Stomach smooth muscle (tissue), 2 donors: ENCODE data around the gene BRD7.

ENCODE experiments used
- H3K27ac ChIP-seq: one replicate; pipeline ENCODE4 v1.7.0; 2013; ENCODE audit warnings: mild to moderate bottlenecking, low read length, inconsistent platforms
- H3K27me3 ChIP-seq, 2 donors: one replicate each; pipeline ENCODE4 v1.7.0; 2013; ENCODE audit warnings: low read length in 2 of 2; ENCODE audit not compliant: insufficient read depth in 2 of 2, control insufficient read depth in 1 of 2
- H3K36me3 ChIP-seq, 2 donors: one replicate each; pipeline ENCODE4 v1.7.0; 2013; ENCODE audit warnings: low read length in 2 of 2; ENCODE audit not compliant: control insufficient read depth in 2 of 2, insufficient read depth in 2 of 2
- H3K4me1 ChIP-seq: one replicate; pipeline ENCODE4 v1.7.0; 2013; ENCODE audit warnings: low read length; ENCODE audit not compliant: control insufficient read depth, insufficient read depth
- H3K4me3 ChIP-seq, 2 donors: one replicate each; pipeline ENCODE4 v1.7.0; 2013; ENCODE audit warnings: low read length in 2 of 2
- H3K9ac ChIP-seq, 2 donors: one replicate each; pipeline ENCODE4 v1.7.0; 2013; ENCODE audit warnings: low read length in 2 of 2, mild to moderate bottlenecking in 1 of 2
- H3K9me3 ChIP-seq, 2 donors: one replicate each; pipeline ENCODE4 v1.7.0; 2013; ENCODE audit warnings: low read length in 2 of 2; ENCODE audit not compliant: control insufficient read depth in 2 of 2
- donor health status: healthy.
- donor health status: Pancreatic carcinoma.

BRD7 gene

DNA sequence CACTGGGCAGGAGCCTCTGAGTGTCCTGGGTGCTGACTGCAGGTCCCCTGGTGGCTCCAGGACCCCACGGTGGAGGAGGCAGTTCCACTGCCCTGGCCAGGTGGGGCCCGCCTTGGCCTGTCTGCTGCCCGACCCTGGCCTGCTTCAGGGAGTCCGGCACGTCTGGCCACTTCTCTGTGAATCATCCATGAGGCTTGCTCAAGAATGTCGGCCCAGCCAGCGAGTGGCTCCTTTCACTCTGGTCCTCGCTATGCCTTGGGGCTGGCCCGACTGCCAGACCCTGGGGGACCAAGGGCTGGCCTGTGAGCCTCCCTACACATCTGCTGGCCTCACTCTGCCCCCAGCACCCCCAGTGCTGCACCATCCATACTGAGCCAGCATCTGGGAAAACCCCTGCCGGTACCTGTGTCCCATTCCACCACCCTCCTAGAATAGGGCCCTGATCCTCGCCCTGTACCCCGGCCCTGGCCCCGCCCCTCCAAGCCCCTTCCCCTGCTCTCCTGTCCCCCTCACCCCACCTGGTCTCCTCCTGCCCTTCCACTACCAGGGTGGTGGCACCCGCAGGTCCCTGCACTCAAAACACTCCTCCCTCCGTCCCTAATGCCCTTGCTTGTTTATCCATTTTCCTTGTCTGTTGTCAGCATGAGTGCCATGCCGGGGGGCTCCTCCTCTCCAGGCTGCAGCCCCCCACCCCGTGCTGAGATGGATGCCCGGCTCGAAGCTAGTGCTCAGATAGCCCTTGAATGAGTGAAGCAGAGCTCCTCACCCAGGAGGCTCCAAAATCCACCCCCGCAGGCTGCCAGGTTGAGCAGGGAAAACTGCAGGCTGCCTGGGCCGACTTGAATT lies 66.9 kb downstream of the BRD7 start:
- Histone ChIP-seq H3K27me3 (no peaks in the 10 kb centered on the region), H3K9ac (peak overlapping the region in 1 of 2 donors; percentile 21), H3K4me3 (peak overlapping the region in 1 of 2 donors; percentile 22), H3K27ac (peak overlapping the region; percentile 37), H3K4me1 (peaks cover 16% of the 10 kb centered on the region), H3K9me3 (no peaks in the 10 kb centered on the region), H3K36me3 (no peaks in the 10 kb centered on the region)

DNA sequence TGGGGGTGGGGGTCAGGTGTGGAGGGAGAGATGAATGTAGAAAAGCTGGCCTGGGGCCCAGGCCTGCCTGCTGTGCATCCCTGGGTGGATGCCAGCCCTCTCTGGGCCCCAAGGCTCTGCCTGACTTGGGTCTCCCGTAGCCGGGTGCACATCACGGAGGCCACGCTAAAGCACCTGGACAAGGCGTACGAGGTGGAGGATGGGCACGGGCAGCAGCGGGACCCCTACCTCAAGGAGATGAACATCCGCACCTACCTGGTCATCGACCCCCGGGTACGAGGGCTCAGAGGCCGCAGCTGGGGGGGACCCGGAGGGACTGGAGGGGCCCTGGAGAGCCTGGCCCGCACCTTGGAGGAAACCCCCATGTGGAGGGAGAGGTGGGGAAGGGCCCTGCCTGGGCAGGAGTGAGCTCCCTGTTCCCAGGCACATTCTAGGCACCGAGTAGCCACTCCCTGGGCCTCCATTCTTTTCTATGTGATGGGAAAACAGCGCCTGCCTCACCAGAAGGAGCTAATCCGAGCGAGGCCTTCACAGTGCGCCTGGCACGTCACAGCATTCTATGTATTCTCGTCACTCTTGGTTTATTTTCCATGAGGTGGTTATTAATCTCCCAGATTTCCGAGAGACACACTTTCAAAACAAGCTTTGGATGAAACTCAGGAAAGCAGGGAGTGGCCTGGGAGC lies 67.7 kb downstream of the BRD7 start:
- peaks cover 16% of the 10 kb centered on the region for H3K4me1 ChIP-seq
- no peaks in the 10 kb centered on the region for H3K9me3 ChIP-seq
- H3K9ac ChIP-seq, result peak overlapping the region in 1 of 2 donors; percentile 21
- H3K36me3 ChIP-seq, result no peaks in the 10 kb centered on the region
- no peaks in the 10 kb centered on the region for H3K27me3 ChIP-seq
- H3K4me3 ChIP-seq, result peak overlapping the region in 1 of 2 donors; percentile 22
- peak overlapping the region; percentile 37 for H3K27ac ChIP-seq

DNA sequence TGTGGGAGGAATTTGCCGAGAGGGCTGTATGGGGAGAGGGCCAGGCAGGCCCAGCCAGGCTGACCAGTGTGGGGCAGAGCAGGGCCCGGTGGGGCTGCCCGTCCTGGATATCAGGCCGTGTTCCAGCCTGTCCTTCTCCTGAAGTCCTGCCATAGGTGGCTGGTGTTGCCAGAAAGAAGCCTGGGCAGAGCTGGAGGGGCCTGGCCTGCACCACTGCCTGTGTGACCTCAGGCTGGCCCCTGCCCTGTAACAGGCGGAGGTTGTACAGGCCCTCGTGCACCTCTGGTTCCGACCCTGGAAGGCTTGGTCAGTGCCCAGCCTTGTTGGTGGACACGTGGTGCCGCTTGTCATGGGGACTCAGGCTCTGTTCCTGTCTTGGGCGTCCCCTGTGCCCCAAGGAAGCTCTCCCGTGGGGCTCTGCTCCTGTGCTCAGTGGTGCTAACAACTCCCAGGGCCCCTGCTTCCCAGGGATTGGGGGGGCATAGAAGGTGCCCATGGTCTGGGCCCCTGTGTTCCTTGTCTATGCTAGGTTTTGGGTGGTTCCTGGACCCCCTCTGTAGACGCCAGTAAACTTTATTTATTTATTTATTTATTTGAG lies 69.2 kb downstream of the BRD7 start:
- no peak overlapping the region for H3K9ac ChIP-seq
- H3K9me3 ChIP-seq, result no peaks in the 10 kb centered on the region
- no peaks in the 10 kb centered on the region for H3K27me3 ChIP-seq
- H3K4me1 ChIP-seq, result peaks cover 16% of the 10 kb centered on the region
- peaks cover 0 to 2% of the 10 kb centered on the region in 2 donors for H3K36me3 ChIP-seq
- H3K27ac ChIP-seq, result no peak overlapping the region
- H3K4me3 ChIP-seq, result no peak overlapping the region

DNA sequence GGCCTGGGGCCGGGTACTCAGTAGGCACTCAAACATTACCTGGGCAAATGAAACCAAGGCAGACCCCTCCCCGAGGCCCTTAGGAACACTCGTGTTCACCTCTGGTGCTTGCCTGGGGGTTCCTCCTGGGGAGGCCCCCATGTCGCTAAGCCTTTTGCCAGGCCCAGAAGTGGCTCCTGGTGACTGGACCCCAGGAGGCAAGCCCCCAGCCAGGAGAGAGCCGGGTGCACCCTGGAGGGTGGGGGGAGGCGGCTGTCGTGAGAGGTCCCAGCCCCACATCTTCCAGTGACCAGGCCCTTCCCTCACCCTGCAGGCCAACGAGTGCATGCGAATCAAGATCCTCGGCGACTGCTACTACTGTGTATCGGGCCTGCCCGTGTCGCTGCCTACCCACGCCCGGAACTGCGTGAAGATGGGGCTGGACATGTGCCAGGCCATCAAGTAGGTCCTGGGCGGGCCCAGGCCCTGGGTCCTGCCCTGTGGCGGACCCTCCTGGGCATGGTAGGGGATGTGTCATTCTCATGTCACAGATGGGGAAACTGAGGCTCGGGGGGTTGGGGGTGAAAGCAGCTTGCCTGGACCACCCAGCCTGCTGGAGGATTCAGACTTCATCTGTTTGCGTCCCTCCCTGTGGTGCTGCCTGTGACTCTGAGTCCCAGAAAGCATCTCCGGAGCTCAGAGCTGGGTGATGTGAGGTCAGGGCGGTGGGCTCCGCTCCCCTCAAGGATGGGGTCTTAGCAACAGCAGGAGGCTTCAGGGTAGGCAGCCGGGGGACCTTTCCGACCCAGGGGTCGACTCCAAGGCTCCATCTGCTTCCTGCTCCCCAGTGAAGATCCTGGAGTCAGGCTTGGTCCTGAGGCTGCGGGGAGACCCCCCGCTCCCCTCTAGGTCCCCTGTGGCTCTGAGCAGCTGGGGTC lies 69.9 kb downstream of the BRD7 start:
- peaks cover 16% of the 10 kb centered on the region for H3K4me1 ChIP-seq
- no peak overlapping the region for H3K4me3 ChIP-seq
- H3K9me3 ChIP-seq, result no peaks in the 10 kb centered on the region
- H3K27me3 ChIP-seq, result no peaks in the 10 kb centered on the region
- H3K36me3 ChIP-seq, result peaks cover 0 to 2% of the 10 kb centered on the region in 2 donors
- H3K9ac ChIP-seq, result no peak overlapping the region
- H3K27ac ChIP-seq, result no peak overlapping the region

DNA sequence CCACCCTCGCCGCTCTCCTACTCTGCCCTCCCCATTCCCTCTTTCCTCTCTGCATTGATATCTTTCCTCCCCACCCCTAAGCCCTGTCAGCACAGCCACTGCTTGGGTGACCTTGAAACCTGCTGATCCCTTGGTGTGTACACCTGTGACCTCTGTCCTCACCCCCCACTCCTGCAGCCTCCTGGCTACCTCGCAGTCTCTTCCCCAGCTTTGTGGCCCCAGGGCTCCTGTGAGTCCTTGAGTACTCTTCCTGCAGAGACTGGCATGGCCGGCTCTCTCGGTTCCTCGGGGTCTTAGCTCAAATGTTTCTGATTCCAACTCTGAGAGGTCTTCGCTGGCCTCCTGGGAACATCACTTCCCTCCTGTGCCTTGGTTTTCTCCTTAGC lies 70.7 kb downstream of the BRD7 start:
- H3K9ac ChIP-seq, result no peak overlapping the region
- no peak overlapping the region for H3K4me3 ChIP-seq
- no peaks in the 10 kb centered on the region for H3K9me3 ChIP-seq
- no peak overlapping the region for H3K27ac ChIP-seq
- peaks cover 16% of the 10 kb centered on the region for H3K4me1 ChIP-seq
- H3K27me3 ChIP-seq, result no peaks in the 10 kb centered on the region
- H3K36me3 ChIP-seq, result peaks cover 0 to 2% of the 10 kb centered on the region in 2 donors

DNA sequence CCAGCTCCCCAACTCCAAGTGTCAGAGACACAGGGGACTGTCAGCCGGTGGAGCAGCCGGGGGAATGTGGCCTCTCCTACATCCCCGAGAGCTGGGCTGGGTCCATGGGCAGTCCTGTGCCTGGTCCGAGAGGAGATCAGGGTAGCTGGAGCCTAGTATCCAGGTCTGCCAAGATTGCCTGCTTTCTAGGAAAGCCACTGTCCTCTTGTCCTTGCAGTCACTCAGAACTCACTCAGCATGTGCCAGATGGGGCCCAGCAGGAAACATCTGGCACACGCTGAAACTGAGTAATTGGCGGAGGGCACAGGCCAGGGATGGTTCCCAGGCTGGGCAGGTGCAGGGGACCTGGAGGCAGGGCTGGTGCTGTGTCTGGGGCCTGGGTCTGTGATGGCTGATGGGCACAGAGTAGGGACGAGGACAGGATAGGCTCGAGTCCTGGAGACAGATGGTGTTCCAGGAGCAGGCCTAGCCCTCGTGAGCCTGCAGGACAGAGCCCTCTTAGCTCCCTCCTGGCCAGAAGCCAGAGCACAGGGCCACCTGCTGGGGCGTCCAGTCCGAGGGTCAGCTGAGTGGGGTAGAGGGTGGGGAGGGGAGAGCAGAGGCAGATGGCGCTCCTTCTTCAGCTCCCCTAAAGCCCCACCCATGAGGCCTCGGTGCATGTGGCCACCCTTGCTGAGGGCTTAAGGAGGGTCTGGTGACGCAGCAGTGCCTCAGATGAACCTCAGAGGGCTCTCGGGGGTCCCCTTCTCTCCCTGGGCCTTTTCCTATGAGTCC lies 71.3 kb downstream of the BRD7 start:
- Histone ChIP-seq H3K4me3 (no peak overlapping the region), H3K9ac (no peak overlapping the region), H3K9me3 (no peaks in the 10 kb centered on the region), H3K36me3 (peaks cover 0 to 2% of the 10 kb centered on the region in 2 donors), H3K27ac (no peak overlapping the region), H3K27me3 (no peaks in the 10 kb centered on the region), H3K4me1 (peaks cover 16% of the 10 kb centered on the region)

DNA sequence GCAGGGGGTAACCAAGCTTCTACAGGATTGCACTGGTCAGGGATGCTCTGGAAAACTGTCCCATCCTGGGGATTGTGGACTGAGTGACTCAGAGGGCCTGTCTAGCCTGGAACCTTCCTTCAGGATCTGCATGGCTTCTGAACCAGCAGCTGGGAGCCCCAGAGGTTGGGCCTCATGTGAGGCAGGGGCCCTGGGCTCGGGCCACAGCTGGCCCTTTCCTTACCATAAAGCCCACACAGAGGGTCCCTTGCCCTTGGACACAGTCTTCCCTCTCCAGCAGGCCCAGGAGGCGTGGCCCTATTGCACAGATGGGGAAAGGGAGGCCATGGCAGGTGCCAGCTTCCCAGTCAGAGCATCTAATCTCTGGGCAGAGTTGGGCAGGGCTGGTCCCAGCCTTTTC lies 72.0 kb downstream of the BRD7 start:
- Histone ChIP-seq H3K4me3 (no peak overlapping the region), H3K27me3 (no peaks in the 10 kb centered on the region), H3K9ac (no peak overlapping the region), H3K27ac (no peak overlapping the region), H3K4me1 (peaks cover 16% of the 10 kb centered on the region), H3K9me3 (no peaks in the 10 kb centered on the region), H3K36me3 (peaks cover 0 to 2% of the 10 kb centered on the region in 2 donors)

DNA sequence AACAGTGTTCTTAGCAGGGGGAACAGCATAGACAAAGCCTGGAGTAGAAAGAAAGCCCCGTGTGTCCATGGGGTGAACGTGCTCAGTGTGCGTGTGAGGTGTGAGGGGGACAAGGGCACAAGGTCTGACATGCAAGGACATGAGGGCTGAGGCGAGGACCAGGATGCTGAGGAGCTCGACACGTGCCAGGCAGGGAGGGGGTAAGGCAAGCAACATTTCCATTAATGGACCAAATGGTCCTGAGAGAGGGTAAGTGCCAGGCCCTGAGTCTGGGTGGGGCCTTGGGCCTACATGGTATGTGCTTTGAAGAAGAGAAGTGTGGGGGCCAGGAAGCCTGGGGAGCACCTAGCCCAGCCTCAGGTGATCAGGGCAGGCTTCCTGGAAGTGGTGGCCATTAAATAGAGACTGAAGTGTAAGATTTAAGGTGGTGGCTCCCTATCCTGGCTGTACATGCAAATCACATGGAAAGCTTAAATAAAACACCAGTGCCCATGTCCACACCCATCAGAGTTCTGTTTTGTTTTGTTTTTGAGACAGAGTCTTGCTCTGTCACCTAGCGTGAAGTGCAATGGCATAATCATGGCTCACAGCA lies 73.2 kb downstream of the BRD7 start:
- H3K4me1 ChIP-seq, result peaks cover 5% of the 10 kb centered on the region
- no peak overlapping the region for H3K4me3 ChIP-seq
- no peak overlapping the region for H3K27ac ChIP-seq
- no peaks in the 10 kb centered on the region for H3K27me3 ChIP-seq
- H3K36me3 ChIP-seq, result peaks cover 0 to 2% of the 10 kb centered on the region in 2 donors
- no peak overlapping the region for H3K9ac ChIP-seq
- no peaks in the 10 kb centered on the region for H3K9me3 ChIP-seq

DNA sequence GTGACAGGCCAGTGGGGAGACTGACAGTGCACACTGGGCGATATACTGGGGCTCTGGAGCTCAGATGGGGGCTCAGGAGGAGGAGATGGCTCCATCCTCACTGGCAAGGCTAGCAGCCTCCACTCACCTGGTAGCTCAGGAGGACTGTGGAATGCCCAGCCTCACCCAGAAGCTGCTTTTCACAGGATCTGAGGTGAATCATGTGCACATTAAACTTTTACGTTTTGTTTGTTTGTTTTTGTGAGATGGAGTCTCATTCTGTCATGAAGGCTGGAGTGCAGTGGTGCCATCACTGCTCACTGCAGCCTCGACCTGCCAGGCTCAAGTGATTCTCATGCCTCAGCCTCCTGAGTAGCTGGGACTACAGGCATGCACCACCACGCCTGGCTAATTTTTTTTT lies 73.8 kb downstream of the BRD7 start:
- Histone ChIP-seq H3K27ac (no peak overlapping the region), H3K4me3 (no peak overlapping the region), H3K9me3 (no peaks in the 10 kb centered on the region), H3K4me1 (peaks cover 2% of the 10 kb centered on the region), H3K36me3 (peaks cover 0 to 2% of the 10 kb centered on the region in 2 donors), H3K27me3 (no peaks in the 10 kb centered on the region), H3K9ac (no peak overlapping the region)
